ENCODE data around the gene TAGLN2.

Gene TAGLN2

DNA sequence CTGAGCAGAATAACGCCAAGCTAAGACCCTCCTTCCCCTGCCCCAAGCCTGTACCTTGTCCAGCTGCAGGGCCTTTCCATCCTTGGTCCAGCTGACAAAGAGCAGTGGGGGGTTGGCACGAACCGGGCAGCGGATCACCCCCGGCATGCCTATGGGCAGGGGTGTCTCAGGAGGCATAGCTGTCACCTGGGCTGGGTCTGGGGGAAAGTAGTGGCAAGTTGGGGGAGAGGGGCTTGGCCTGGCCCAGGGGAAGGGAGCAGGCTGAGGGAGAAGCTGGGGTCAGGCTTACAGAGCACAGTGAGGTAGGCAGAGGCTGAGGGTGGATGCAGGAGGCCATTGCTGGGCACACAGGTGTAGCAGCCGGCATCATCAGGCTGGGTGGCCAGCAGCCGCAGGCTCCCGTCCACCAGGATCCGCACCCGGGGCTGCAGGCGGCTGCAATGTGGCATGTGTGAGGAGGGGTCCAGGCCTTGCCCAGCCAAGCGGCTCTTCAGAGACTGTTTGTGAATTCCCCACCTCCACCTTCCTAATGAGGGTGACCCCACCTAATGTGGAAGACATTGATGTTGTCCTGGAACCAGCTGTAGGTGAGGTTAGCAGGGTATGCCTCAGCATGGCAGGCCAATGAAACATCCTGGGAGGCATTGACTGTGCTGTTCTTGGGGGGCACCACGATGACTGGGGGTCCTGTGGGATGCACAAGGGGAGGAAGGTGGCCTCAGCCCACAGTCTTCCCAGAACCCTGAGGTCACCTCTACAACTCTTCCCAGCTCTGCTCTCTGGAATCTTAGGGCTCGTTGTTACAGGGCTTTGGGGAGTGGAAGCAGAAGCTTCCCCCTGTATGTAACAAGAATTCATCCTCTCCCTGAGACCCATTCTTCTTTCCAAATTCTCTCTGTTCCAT lies 9.1 kb upstream of the TAGLN2 start:
- H3K4me1 ChIP-seq (ENCODE audit: control insufficient read depth, insufficient read depth, low read length, unreplicated experiment) = peaks cover 2% of the 10 kb centered on the region
- H3K79me2 ChIP-seq (ENCODE audit: control insufficient read depth, insufficient read depth, low read length, unreplicated experiment) = no peaks in the 10 kb centered on the region
- H3K36me3 ChIP-seq (ENCODE audit: insufficient read depth, low read length) = no peaks in the 10 kb centered on the region
- no peak overlapping the region for H3K27ac ChIP-seq (ENCODE audit: low read depth, low read length)
- 0 out of 2 replicates have a peak, but pooled peaks cover 5% of the 10 kb centered on the region for H3K27me3 ChIP-seq (ENCODE audit: insufficient read depth, low read length)
- no peak overlapping the region for H2AFZ ChIP-seq (ENCODE audit: low read length, unreplicated experiment)
- H3K4me3 ChIP-seq (ENCODE audit: low read depth, low read length) = no peak overlapping the region

- H3K36me3 ChIP-seq (ENCODE audit: insufficient read depth, low read length) = no peaks in the 10 kb centered on the region
- H3K4me3 ChIP-seq (ENCODE audit: low read depth, low read length) = no peak overlapping the region
- H2AFZ ChIP-seq (ENCODE audit: low read length, unreplicated experiment) = no peak overlapping the region
- no peak overlapping the region for H3K27ac ChIP-seq (ENCODE audit: low read depth, low read length)
- H3K4me1 ChIP-seq (ENCODE audit: control insufficient read depth, insufficient read depth, low read length, unreplicated experiment) = peaks cover 2% of the 10 kb centered on the region
- no peaks in the 10 kb centered on the region for H3K27me3 ChIP-seq (ENCODE audit: insufficient read depth, low read length)
- no peaks in the 10 kb centered on the region for H3K79me2 ChIP-seq (ENCODE audit: control insufficient read depth, insufficient read depth, low read length, unreplicated experiment)
These were observed 8.0 kb upstream of the TAGLN2 start for GRCh38 chr1:159933347-159933746.

- H3K36me3 ChIP-seq (ENCODE audit: insufficient read depth, low read length) = no peaks in the 10 kb centered on the region
- H3K79me2 ChIP-seq (ENCODE audit: control insufficient read depth, insufficient read depth, low read length, unreplicated experiment) = no peaks in the 10 kb centered on the region
These were observed 7.3 kb upstream of the TAGLN2 start for GRCh38 chr1:159932296-159933285.

DNA sequence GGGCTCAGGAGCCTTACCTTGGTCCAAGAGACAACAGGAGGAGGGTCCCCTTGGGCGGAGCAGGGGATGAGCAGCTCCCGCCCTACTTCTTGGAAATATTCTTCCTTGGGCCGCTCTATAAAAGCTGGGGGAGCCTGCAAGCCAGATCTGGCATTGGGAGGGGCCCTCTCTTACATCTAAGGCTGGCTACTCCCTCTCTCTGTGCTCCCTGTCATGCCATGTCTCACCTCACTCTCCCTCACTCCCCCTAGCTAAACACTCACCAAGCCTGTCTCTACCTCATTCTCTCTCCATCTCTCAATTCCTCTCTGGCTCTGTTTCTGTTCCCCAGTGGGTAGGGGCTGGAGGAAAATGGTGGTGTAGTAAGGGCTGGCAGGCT lies 6.5 kb upstream of the TAGLN2 start:
- no peak overlapping the region for H2AFZ ChIP-seq (ENCODE audit: low read length, unreplicated experiment)
- peaks cover 2% of the 10 kb centered on the region for H3K4me1 ChIP-seq (ENCODE audit: control insufficient read depth, insufficient read depth, low read length, unreplicated experiment)
- H3K27me3 ChIP-seq (ENCODE audit: insufficient read depth, low read length) = no peaks in the 10 kb centered on the region
- H3K27ac ChIP-seq (ENCODE audit: low read depth, low read length) = no peak overlapping the region
- H3K4me3 ChIP-seq (ENCODE audit: low read depth, low read length) = no peak overlapping the region
- no peaks in the 10 kb centered on the region for H3K36me3 ChIP-seq (ENCODE audit: insufficient read depth, low read length)
- H3K79me2 ChIP-seq (ENCODE audit: control insufficient read depth, insufficient read depth, low read length, unreplicated experiment) = no peaks in the 10 kb centered on the region

More at GRCh38 chr1:159932296-159933285, 7.3 kb upstream of the TAGLN2 start:
- Histone ChIP-seq H3K27me3 (ENCODE audit: insufficient read depth, low read length) (no peaks in the 10 kb centered on the region), H2AFZ (ENCODE audit: low read length, unreplicated experiment) (no peak overlapping the region), H3K4me1 (ENCODE audit: control insufficient read depth, insufficient read depth, low read length, unreplicated experiment) (peaks cover 2% of the 10 kb centered on the region), H3K4me3 (ENCODE audit: low read depth, low read length) (no peak overlapping the region), H3K27ac (ENCODE audit: low read depth, low read length) (no peak overlapping the region)

DNA sequence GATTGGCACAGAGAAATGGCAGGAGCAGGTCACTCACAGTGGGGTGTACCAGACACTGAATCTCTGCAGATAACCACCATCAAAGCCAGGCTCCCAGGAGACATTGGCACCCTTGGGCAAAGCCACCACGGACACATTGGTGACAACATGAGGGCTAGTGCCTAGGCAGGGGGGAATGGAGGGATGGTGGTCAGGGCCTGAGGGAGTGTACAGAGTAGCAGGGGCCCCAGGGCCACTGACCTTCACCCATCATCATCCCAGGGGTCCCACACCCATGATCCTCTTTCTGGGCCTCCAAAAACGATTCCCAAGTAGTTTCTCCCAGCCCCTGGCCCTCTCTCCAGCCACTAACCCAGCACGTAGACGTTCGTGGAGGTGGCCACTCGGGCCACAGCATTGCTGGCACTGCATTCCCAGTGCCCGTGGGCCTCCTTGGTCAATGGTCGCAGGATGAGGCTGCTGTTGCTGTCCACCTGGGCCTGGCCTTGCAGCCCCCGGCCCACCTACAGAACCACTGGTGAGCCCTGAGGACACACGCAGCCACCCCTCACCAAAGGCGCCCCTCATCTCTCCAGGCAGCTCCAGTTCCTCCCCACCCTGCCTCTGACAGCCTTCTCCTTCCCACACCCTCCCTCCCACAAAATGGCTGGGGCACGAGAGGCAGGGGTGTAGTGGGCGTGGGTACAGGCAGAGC lies 5.9 kb upstream of the TAGLN2 start:
- H3K4me3 ChIP-seq (ENCODE audit: low read depth, low read length) = no peak overlapping the region
- H3K27me3 ChIP-seq (ENCODE audit: insufficient read depth, low read length) = no peaks in the 10 kb centered on the region
- no peak overlapping the region for H2AFZ ChIP-seq (ENCODE audit: low read length, unreplicated experiment)
- H3K79me2 ChIP-seq (ENCODE audit: control insufficient read depth, insufficient read depth, low read length, unreplicated experiment) = no peaks in the 10 kb centered on the region
- H3K36me3 ChIP-seq (ENCODE audit: insufficient read depth, low read length) = no peaks in the 10 kb centered on the region
- peaks cover 4% of the 10 kb centered on the region for H3K4me1 ChIP-seq (ENCODE audit: control insufficient read depth, insufficient read depth, low read length, unreplicated experiment)
- H3K27ac ChIP-seq (ENCODE audit: low read depth, low read length) = no peak overlapping the region

GRCh38 chr1:159930634-159931033 lies 5.3 kb upstream of the TAGLN2 start:
- Histone ChIP-seq H3K4me1 (ENCODE audit: control insufficient read depth, insufficient read depth, low read length, unreplicated experiment) (peaks cover 9% of the 10 kb centered on the region), H2AFZ (ENCODE audit: low read length, unreplicated experiment) (no peak overlapping the region), H3K79me2 (ENCODE audit: control insufficient read depth, insufficient read depth, low read length, unreplicated experiment) (no peaks in the 10 kb centered on the region), H3K4me3 (ENCODE audit: low read depth, low read length) (no peak overlapping the region), H3K36me3 (ENCODE audit: insufficient read depth, low read length) (no peaks in the 10 kb centered on the region), H3K27me3 (ENCODE audit: insufficient read depth, low read length) (no peaks in the 10 kb centered on the region), H3K27ac (ENCODE audit: low read depth, low read length) (no peak overlapping the region)

GRCh38 chr1:159930216-159930615 lies 4.9 kb upstream of the TAGLN2 start:
- no peak overlapping the region for H3K4me3 ChIP-seq (ENCODE audit: low read depth, low read length)
- H3K79me2 ChIP-seq (ENCODE audit: control insufficient read depth, insufficient read depth, low read length, unreplicated experiment) = no peaks in the 10 kb centered on the region
- no peaks in the 10 kb centered on the region for H3K36me3 ChIP-seq (ENCODE audit: insufficient read depth, low read length)
- no peak overlapping the region for H3K27ac ChIP-seq (ENCODE audit: low read depth, low read length)
- peaks cover 9% of the 10 kb centered on the region for H3K4me1 ChIP-seq (ENCODE audit: control insufficient read depth, insufficient read depth, low read length, unreplicated experiment)
- no peak overlapping the region for H2AFZ ChIP-seq (ENCODE audit: low read length, unreplicated experiment)
- H3K27me3 ChIP-seq (ENCODE audit: insufficient read depth, low read length) = no peaks in the 10 kb centered on the region

- Histone ChIP-seq H3K36me3 (ENCODE audit: insufficient read depth, low read length) (no peaks in the 10 kb centered on the region), H3K79me2 (ENCODE audit: control insufficient read depth, insufficient read depth, low read length, unreplicated experiment) (peaks cover 7% of the 10 kb centered on the region), H3K27me3 (ENCODE audit: insufficient read depth, low read length) (no peaks in the 10 kb centered on the region), H3K27ac (ENCODE audit: low read depth, low read length) (no peak overlapping the region), H3K4me1 (ENCODE audit: control insufficient read depth, insufficient read depth, low read length, unreplicated experiment) (peaks cover 9% of the 10 kb centered on the region), H3K4me3 (ENCODE audit: low read depth, low read length) (no peak overlapping the region), H2AFZ (ENCODE audit: low read length, unreplicated experiment) (no peak overlapping the region)
These were observed 4.1 kb upstream of the TAGLN2 start for GRCh38 chr1:159929155-159930051.

- Histone ChIP-seq H3K27ac (ENCODE audit: low read depth, low read length) (no peak overlapping the region), H3K36me3 (ENCODE audit: insufficient read depth, low read length) (no peaks in the 10 kb centered on the region)
These were observed 3.3 kb upstream of the TAGLN2 start for GRCh38 chr1:159928491-159929050.

More at GRCh38 chr1:159928491-159929050, 3.3 kb upstream of the TAGLN2 start:
- no peak overlapping the region for H2AFZ ChIP-seq (ENCODE audit: low read length, unreplicated experiment)
- H3K4me3 ChIP-seq (ENCODE audit: low read depth, low read length) = no peak overlapping the region
- H3K79me2 ChIP-seq (ENCODE audit: control insufficient read depth, insufficient read depth, low read length, unreplicated experiment) = peaks cover 15% of the 10 kb centered on the region
- no peaks in the 10 kb centered on the region for H3K27me3 ChIP-seq (ENCODE audit: insufficient read depth, low read length)
- peaks cover 9% of the 10 kb centered on the region for H3K4me1 ChIP-seq (ENCODE audit: control insufficient read depth, insufficient read depth, low read length, unreplicated experiment)
